Measurements from ENCODE around the gene PLXNA4. TPM values are rescaled to one million over a fixed set of nuclear protein-coding genes. Genes with fewer than 3 reads are reported as not detected.
A peak's percentile ranks its signal among the peaks of the same experiment; 100 is the strongest.

PLXNA4 gene
- total RNA-seq, 1 experiment from 2014 or later: 0.11 TPM

DNA sequence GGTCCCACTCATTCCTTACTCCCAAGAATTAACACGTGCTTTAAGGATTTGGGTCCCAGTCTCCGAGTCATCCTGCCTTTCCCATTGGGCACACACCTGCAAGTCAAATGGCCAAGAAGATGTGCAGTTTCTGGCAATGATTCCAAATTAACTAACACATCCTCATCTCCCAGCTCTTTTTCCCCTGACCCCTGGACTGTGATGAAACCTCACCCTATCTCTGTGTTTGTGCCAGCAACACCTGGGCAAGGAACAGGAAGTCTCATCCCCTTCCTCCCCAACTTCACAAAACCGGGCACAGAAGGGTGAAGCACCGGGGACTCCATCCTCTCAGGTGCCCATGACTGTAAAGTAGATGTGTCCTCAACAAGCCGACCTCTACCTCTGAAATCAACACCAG lies 54.8 kb downstream of the PLXNA4 start:
- Histone ChIP-seq H3K27ac (ENCODE audit: low read depth, low read length, poor library complexity, severe bottlenecking) (no peak overlapping the region), H3K27me3 (replicated peaks; ENCODE audit: insufficient read depth, low read depth, low read length, poor library complexity) (no peaks in the 10 kb centered on the region), H3K4me3 (ENCODE audit: low read depth, low read length, poor library complexity, severe bottlenecking) (no peak overlapping the region), H3K9me3 (ENCODE audit: low read depth, low read length, poor library complexity, severe bottlenecking) (no peaks in the 10 kb centered on the region), H3K36me3 (ENCODE audit: insufficient read depth, low read length, poor library complexity, severe bottlenecking) (no peaks in the 10 kb centered on the region), H3K4me1 (ENCODE audit: insufficient read depth, low read length, poor library complexity, severe bottlenecking) (peaks cover 13% of the 10 kb centered on the region)
- DNase-seq (ENCODE audit: low spot score): no peak
- intact Hi-C loops (cut with micrococcal nuclease; ENCODE audit: unreplicated experiment): no loop called here
- TF ChIP-seq, protein P1, sequence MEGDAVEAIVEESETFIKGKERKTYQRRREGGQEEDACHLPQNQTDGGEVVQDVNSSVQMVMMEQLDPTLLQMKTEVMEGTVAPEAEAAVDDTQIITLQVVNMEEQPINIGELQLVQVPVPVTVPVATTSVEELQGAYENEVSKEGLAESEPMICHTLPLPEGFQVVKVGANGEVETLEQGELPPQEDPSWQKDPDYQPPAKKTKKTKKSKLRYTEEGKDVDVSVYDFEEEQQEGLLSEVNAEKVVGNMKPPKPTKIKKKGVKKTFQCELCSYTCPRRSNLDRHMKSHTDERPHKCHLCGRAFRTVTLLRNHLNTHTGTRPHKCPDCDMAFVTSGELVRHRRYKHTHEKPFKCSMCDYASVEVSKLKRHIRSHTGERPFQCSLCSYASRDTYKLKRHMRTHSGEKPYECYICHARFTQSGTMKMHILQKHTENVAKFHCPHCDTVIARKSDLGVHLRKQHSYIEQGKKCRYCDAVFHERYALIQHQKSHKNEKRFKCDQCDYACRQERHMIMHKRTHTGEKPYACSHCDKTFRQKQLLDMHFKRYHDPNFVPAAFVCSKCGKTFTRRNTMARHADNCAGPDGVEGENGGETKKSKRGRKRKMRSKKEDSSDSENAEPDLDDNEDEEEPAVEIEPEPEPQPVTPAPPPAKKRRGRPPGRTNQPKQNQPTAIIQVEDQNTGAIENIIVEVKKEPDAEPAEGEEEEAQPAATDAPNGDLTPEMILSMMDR (conservative IDR thresholded peaks at IDR 0.05; ENCODE audit: low read depth, low read length): no peak
- TF ChIP-seq EZH2 (IDR thresholded peaks at IDR 0.05; ENCODE audit: borderline replicate concordance, low read depth, low read length, poor library complexity, severe bottlenecking): no peak
- ChIA-PET POLR2A (ENCODE audit: low non-redundant PET) (no interaction called here), CTCF (interaction anchor here (0.6 kb wide), 1 partner anchor 195 kb away, joined by 11 read pairs; no protein-coding TSS in a partner anchor)
- no TSS peak for BruUV-seq (replicated peaks)

DNA sequence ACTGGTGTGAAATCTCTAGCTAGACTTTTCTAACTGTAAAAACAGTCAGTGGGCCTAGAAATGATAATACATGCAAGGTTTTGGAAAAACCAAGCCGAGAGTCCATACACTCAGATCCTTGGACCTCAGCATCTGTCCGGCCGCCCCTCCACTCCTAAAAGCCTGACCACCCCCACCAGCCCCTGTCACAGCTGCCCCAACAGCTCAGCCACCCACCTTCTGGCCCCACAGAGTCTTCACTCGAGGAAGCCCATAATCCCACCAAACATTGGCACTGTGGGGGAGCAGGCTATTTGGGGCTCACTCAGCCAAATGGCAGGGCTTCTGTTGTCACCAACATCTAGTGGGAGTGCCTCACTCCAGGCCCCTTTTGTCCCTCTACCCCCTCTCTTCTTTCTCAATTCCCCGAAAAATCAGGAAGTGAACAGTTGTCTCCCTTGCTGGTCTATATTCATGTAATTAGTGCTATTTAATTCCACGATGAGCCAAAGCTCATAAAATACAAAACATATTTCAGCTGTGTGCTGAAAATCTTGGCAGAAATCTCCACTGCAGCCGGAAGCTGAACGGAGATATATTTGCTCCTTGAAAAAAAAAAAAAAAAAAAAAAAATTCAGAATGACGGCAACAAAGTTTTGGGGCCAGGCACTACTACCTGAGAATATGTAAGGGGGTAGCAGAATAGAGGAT lies 55.5 kb downstream of the PLXNA4 start:
- H3K4me3 ChIP-seq (ENCODE audit: low read depth, low read length, poor library complexity, severe bottlenecking): no peak overlapping the region
- DNase-seq (ENCODE audit: low spot score): peak; percentile 13
- ChIA-PET CTCF (interaction anchor here (0.6 kb wide), 1 partner anchor 194 kb away, joined by 11 read pairs; no protein-coding TSS in a partner anchor), POLR2A (ENCODE audit: low non-redundant PET) (no interaction called here)
- H3K9me3 ChIP-seq (ENCODE audit: low read depth, low read length, poor library complexity, severe bottlenecking): no peaks in the 10 kb centered on the region
- H3K4me1 ChIP-seq (ENCODE audit: insufficient read depth, low read length, poor library complexity, severe bottlenecking): peaks cover 13% of the 10 kb centered on the region
- H3K27me3 ChIP-seq (replicated peaks; ENCODE audit: insufficient read depth, low read depth, low read length, poor library complexity): no peaks in the 10 kb centered on the region
- intact Hi-C loops (cut with micrococcal nuclease; ENCODE audit: unreplicated experiment): no loop called here
- no peaks in the 10 kb centered on the region for H3K36me3 ChIP-seq (ENCODE audit: insufficient read depth, low read length, poor library complexity, severe bottlenecking)
- no peak overlapping the region for H3K27ac ChIP-seq (ENCODE audit: low read depth, low read length, poor library complexity, severe bottlenecking)
- BruUV-seq (replicated peaks): no TSS peak
- TF ChIP-seq EZH2 (IDR thresholded peaks at IDR 0.05; ENCODE audit: borderline replicate concordance, low read depth, low read length, poor library complexity, severe bottlenecking): no peak
- TF ChIP-seq, protein P1 (conservative IDR thresholded peaks at IDR 0.05; ENCODE audit: low read depth, low read length): no peak

DNA sequence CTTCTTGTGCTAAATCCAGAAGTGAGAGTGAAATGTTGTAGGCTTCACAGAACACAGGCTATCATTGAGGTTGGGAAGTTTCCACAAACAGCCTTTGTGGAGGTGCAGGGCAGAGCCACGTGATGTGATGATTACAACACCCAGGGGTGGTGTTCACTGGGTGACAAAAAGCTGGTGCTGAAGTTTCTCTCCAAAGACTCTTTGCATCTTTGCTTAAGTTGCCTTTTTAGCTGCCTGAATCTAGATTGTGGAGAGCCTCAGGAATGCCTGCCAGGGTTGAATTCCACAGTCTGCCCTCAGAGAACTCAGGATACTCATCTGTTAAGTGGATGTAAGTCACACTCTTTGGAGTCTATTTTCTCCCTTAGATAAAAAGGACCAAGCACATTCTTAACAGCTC lies 56.3 kb downstream of the PLXNA4 start:
- Histone ChIP-seq H3K27me3 (replicated peaks; ENCODE audit: insufficient read depth, low read depth, low read length, poor library complexity) (no peaks in the 10 kb centered on the region), H3K36me3 (ENCODE audit: insufficient read depth, low read length, poor library complexity, severe bottlenecking) (no peaks in the 10 kb centered on the region), H3K27ac (ENCODE audit: low read depth, low read length, poor library complexity, severe bottlenecking) (no peak overlapping the region), H3K9me3 (ENCODE audit: low read depth, low read length, poor library complexity, severe bottlenecking) (no peaks in the 10 kb centered on the region), H3K4me3 (ENCODE audit: low read depth, low read length, poor library complexity, severe bottlenecking) (no peak overlapping the region), H3K4me1 (ENCODE audit: insufficient read depth, low read length, poor library complexity, severe bottlenecking) (peaks cover 13% of the 10 kb centered on the region)
- BruUV-seq (replicated peaks): no TSS peak
- no peak for DNase-seq (ENCODE audit: low spot score)
- TF ChIP-seq, protein P1 (conservative IDR thresholded peaks at IDR 0.05; ENCODE audit: low read depth, low read length): no peak
- no peak for TF ChIP-seq EZH2 (IDR thresholded peaks at IDR 0.05; ENCODE audit: borderline replicate concordance, low read depth, low read length, poor library complexity, severe bottlenecking)
- ChIA-PET POLR2A (ENCODE audit: low non-redundant PET) (no interaction called here), CTCF (no interaction called here)
- intact Hi-C loops (cut with micrococcal nuclease; ENCODE audit: unreplicated experiment): no loop called here

Measured in A673 (cell line).